HepG2 (cell line): Measurements from ENCODE around the gene CIROP. TPM values are rescaled to one million over a fixed set of nuclear protein-coding genes. Genes with fewer than 3 reads are reported as not detected.

ENCODE experiments used
- BRD4 ChIP-seq: sonication (generic); formaldehyde crosslinking; IDR thresholded peaks from 2 replicates; pipeline ENCODE4 v1.4.0; 2020; ENCODE audit warnings: missing genetic modification reagents
- CREM ChIP-seq, 2 experiments: sonication (generic) in 1 of 2; formaldehyde crosslinking in 1 of 2; IDR thresholded peaks; 2 replicates each; pipeline versions ENCODE4 v1.4.0 to v1.6.1; 2016 to 2020; ENCODE audit warnings: antibody characterized with exemption in 1 of 2, mild to moderate bottlenecking in 1 of 2, missing genetic modification reagents in 1 of 2
- DPF2 ChIP-seq: sonication (generic); formaldehyde crosslinking; IDR thresholded peaks from 2 replicates; pipeline ENCODE4 v1.4.0; 2020; ENCODE audit warnings: mild to moderate bottlenecking, low read depth, missing genetic modification reagents, borderline replicate concordance
- HNF4G ChIP-seq, 2 experiments: sonication (generic) in 1 of 2; formaldehyde crosslinking in 1 of 2; IDR thresholded peaks; 2 replicates each; pipeline versions ENCODE4 v1.4.0 to v1.6.1; 2011 to 2020; ENCODE audit warnings: borderline replicate concordance in 2 of 2, low read depth in 2 of 2, mild to moderate bottlenecking in 2 of 2, low read length in 1 of 2, missing genetic modification reagents in 1 of 2, moderate library complexity in 1 of 2
- HNRNPL ChIP-seq: fragments of 200-400 bp; formaldehyde crosslinking; IDR thresholded peaks from 2 replicates; pipeline ENCODE4 v1.6.1; 2017; ENCODE audit warnings: mild to moderate bottlenecking, low read depth, low read length
- MAZ ChIP-seq, 2 experiments: sonication (generic) in 1 of 2; formaldehyde crosslinking in 1 of 2; IDR thresholded peaks; 2 replicates each; pipeline versions ENCODE4 v1.5.0 to v1.6.1; 2012 to 2020; ENCODE audit warnings: low read depth in 2 of 2, mild to moderate bottlenecking in 2 of 2, borderline replicate concordance in 1 of 2, improper control_type of control experiment in 1 of 2, low read length in 1 of 2, missing genetic modification reagents in 1 of 2, moderate library complexity in 1 of 2
- MXD3 ChIP-seq: IDR thresholded peaks from 2 replicates; pipeline ENCODE4 v1.6.1; 2016; ENCODE audit warnings: mild to moderate bottlenecking, missing biosample characterization, missing genetic modification reagents
- PAF1 ChIP-seq: IDR thresholded peaks from 2 replicates; pipeline ENCODE4 v1.6.1; 2016; ENCODE audit warnings: missing genetic modification reagents, missing compliant biosample characterization
- SUZ12 ChIP-seq: fragments of 150-350 bp; IDR thresholded peaks from 2 replicates; pipeline ENCODE4 v1.6.1; 2014; ENCODE audit warnings: low read depth, low read length
- ZBTB43 ChIP-seq: sonication (generic); formaldehyde crosslinking; conservative IDR thresholded peaks from 2 replicates; pipeline ENCODE4 v1.4.0; 2020; ENCODE audit warnings: missing genetic modification reagents
- ZNF543 ChIP-seq: sonication (generic); formaldehyde crosslinking; IDR thresholded peaks from 2 replicates; pipeline ENCODE4 v1.4.0; 2020; ENCODE audit warnings: mild to moderate bottlenecking, missing genetic modification reagents
- ZNF562 ChIP-seq: sonication (generic); formaldehyde crosslinking; IDR thresholded peaks from 2 replicates; pipeline ENCODE4 v1.8.0; 2022; ENCODE audit warnings: missing genetic modification reagents, borderline replicate concordance
- ZNF580 ChIP-seq: IDR thresholded peaks from 2 replicates; pipeline ENCODE4 v1.6.1; 2016; ENCODE audit warnings: low read depth, borderline replicate concordance
- ZNF674 ChIP-seq: sonication (generic); formaldehyde crosslinking; IDR thresholded peaks from 2 replicates; pipeline ENCODE4 v1.5.0; 2020; ENCODE audit warnings: low read depth, mild to moderate bottlenecking, missing genetic modification reagents
- ZNF720 ChIP-seq: sonication (generic); formaldehyde crosslinking; IDR thresholded peaks from 2 replicates; pipeline ENCODE4 v1.4.0; 2020; ENCODE audit warnings: missing genetic modification reagents
- ZNF747 ChIP-seq: sonication (generic); formaldehyde crosslinking; IDR thresholded peaks from 2 replicates; pipeline ENCODE4 v1.8.1; 2023; ENCODE audit warnings: missing genetic modification reagents, mild to moderate bottlenecking, borderline replicate concordance
- polyA plus RNA-seq, 8 experiments: library from polyadenylated mRNA; depleted of rRNA in 3 of 8; stranded (reverse) in 7 of 8; unstranded in 1 of 8; fragments of >200 nt; fragmentation: Illumina TruSeq in 4 of 8; extraction: Trizol in 4 of 8; gene quantifications; 2 replicates each; pipeline versions ENCODE4 v1.2.1 to v1.2.3, GENCODE V29; 2011 to 2016; ENCODE audit warnings: low read depth in 4 of 8, missing spikeins in 1 of 8, mixed read lengths in 1 of 8; ENCODE audit not compliant: insufficient read depth in 1 of 8
- total RNA-seq, 5 experiments: library from RNA; depleted of rRNA; stranded (reverse); fragments of >200 nt; fragmentation: Illumina TruSeq; extraction: Trizol; gene quantifications; 2 replicates each; pipeline ENCODE4 v1.2.3, GENCODE V29; 2016; ENCODE audit warnings: low read depth in 1 of 5
- TF ChIP-seq, protein P1 (sequence below): conservative IDR thresholded peaks from 2 replicates; pipeline ENCODE4 v1.6.1; 2018; ENCODE audit warnings: missing genetic modification reagents
- TF ChIP-seq, protein P2 (sequence below): sonication (generic); formaldehyde crosslinking; IDR thresholded peaks from 2 replicates; pipeline ENCODE4 v1.5.1; 2020; ENCODE audit warnings: missing genetic modification reagents, mild to moderate bottlenecking, borderline replicate concordance
- TF ChIP-seq, protein P3 (sequence below): IDR thresholded peaks from 2 replicates; pipeline ENCODE4 v1.6.1; 2012; ENCODE audit warnings: inconsistent platforms

The CIROP gene
- total and polyA plus RNA-seq, 2 of the 13 experiments (the other 11 are each of a cell fraction or from before 2014, with no cell fraction given) = 0.07 TPM; not detected in 1

DNA sequence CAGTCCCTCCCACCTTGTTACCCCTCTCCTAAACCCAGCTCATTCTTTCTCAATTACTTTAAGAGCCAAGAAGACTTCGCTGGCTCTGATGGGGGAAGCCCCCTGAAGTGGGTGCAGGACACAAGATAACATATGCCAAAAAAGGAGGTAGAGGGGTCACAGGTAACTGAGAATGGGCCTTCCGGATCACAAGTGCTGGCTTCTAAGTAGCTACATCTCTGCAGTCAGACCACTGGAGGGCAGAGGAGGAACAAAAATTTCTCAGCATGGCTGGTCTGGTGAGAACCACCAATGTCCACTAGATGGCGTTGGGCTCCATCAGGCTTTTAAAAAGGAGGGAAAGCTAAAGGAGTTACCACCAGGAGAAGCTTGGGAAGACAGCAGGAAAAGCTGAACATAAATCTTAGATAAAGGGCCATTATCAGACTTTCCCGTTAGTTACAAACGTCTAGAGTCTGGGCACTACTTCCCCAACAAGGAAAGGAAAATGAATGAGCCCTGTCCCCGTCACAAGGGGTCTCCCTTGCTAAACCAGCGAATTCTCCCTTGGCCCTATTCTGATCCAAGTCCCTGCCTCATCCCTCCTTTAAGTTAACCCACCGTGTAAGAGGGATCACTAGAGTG is 35.9 kb downstream of the CIROP start (continued):
- TF ChIP-seq, protein P1, sequence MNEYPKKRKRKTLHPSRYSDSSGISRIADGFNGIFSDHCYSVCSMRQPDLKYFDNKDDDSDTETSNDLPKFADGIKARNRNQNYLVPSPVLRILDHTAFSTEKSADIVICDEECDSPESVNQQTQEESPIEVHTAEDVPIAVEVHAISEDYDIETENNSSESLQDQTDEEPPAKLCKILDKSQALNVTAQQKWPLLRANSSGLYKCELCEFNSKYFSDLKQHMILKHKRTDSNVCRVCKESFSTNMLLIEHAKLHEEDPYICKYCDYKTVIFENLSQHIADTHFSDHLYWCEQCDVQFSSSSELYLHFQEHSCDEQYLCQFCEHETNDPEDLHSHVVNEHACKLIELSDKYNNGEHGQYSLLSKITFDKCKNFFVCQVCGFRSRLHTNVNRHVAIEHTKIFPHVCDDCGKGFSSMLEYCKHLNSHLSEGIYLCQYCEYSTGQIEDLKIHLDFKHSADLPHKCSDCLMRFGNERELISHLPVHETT = peak; percentile 73
- TF ChIP-seq PAF1 (CRISPR knock-in tag) (no peak), DPF2 (CRISPR knock-in tag) (no peak), ZNF747 (no peak), ZNF674 (CRISPR knock-in tag) (no peak), HNRNPL (no peak), ZNF543 (no peak), ZBTB43 (CRISPR knock-in tag) (no peak), MAZ (IDR thresholded peaks at IDR 0.05; ENCODE audit: borderline replicate concordance, low read depth, low read length) (peak; percentile 41; the same call in 1 of the 2 replicates), MAZ (CRISPR knock-in tag; IDR thresholded peaks at IDR 0.05; ENCODE audit: low read depth) (no peak), ZNF562 (CRISPR knock-in tag) (no peak), HNF4G (IDR thresholded peaks at IDR 0.05; ENCODE audit: borderline replicate concordance, low read depth, low read length) (no peak), HNF4G (CRISPR knock-in tag; IDR thresholded peaks at IDR 0.05; ENCODE audit: borderline replicate concordance, low read depth) (no peak), ZNF720 (CRISPR knock-in tag) (no peak), SUZ12 (0 out of 2 replicates have a peak, but pooled peaks have one; percentile 22), ZNF580 (peak; percentile 89; the same call in 1 of the 2 replicates), CREM (IDR thresholded peaks at IDR 0.05) (no peak), CREM (CRISPR knock-in tag; IDR thresholded peaks at IDR 0.05) (no peak), MXD3 (CRISPR knock-in tag) (peak; percentile 71; the same call in 1 of the 2 replicates), BRD4 (CRISPR knock-in tag) (0 out of 2 replicates have a peak, but pooled peaks have one; percentile 11)
- TF ChIP-seq, protein P2, sequence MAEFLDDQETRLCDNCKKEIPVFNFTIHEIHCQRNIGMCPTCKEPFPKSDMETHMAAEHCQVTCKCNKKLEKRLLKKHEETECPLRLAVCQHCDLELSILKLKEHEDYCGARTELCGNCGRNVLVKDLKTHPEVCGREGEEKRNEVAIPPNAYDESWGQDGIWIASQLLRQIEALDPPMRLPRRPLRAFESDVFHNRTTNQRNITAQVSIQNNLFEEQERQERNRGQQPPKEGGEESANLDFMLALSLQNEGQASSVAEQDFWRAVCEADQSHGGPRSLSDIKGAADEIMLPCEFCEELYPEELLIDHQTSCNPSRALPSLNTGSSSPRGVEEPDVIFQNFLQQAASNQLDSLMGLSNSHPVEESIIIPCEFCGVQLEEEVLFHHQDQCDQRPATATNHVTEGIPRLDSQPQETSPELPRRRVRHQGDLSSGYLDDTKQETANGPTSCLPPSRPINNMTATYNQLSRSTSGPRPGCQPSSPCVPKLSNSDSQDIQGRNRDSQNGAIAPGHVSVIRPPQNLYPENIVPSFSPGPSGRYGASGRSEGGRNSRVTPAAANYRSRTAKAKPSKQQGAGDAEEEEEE (CRISPR knock-in tag) = no peak
- TF ChIP-seq, protein P3, sequence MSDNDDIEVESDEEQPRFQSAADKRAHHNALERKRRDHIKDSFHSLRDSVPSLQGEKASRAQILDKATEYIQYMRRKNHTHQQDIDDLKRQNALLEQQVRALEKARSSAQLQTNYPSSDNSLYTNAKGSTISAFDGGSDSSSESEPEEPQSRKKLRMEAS = peak; percentile 75
